ENCODE measurements around the gene TECR.
"Not testable (repeated sequence)": the region's sequence is repeated elsewhere in the genome, so short reads cannot be mapped to it uniquely, and the experiment has no call there.

DNA sequence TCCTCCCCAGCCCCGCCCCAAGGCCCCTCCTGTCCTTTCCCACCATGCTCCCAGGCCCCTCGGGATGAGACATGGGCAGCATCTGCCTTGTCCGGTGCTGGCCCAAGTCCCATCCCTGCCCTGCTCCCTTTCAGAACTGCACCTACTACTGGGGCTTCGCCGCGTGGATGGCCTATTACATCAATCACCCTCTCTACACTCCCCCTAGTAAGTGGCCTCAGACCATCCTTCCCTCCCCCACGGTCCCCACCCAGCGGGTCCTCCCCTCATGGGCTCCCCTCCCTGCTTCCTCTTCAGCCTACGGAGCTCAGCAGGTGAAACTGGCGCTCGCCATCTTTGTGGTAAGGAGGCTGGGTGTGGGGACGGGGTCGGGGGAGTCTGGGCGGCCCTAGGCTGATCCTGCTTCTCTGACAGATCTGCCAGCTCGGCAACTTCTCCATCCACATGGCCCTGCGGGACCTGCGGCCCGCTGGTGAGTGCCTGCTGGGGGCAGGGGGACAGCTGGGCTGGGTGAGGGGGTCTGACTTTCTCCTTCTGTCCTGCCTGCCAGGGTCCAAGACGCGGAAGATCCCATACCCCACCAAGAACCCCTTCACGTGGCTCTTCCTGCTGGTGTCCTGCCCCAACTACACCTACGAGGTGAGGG, 35.4 kb downstream of the TECR start:
- TF ChIP-seq CTCF (conservative IDR thresholded peaks at IDR 0.05; ENCODE audit: low read length); EZH2phosphoT487 (IDR thresholded peaks at IDR 0.05; ENCODE audit: borderline replicate concordance): not testable (repeated sequence)

Data from Loucy (cell line).